ENCODE data around the gene WBP2.

Gene WBP2

GRCh38 chr17:75795820-75796607 is 59.1 kb downstream of the WBP2 start:
- H3K9me3 ChIP-seq (ENCODE audit: insufficient read depth, low read length) = no peaks in the 10 kb centered on the region
- no peak overlapping the region for H3K9ac ChIP-seq (ENCODE audit: low read length)
- H3K4me2 ChIP-seq (ENCODE audit: low read depth, low read length, poor library complexity, severe bottlenecking) = no peak overlapping the region
- H4K20me1 ChIP-seq (ENCODE audit: low read depth, low read length) = no peaks in the 10 kb centered on the region
- no peak overlapping the region for H3K27ac ChIP-seq (ENCODE audit: low read depth, low read length)
- no peaks in the 10 kb centered on the region for H3K9me2 ChIP-seq (replicated peaks; ENCODE audit: insufficient read depth, low read length)
- TF ChIP-seq EZH2phosphoT487 (conservative IDR thresholded peaks at IDR 0.05; ENCODE audit: low read length) (no peak), CTCF (IDR thresholded peaks at IDR 0.05; ENCODE audit: insufficient read depth, low read length, poor library complexity, severe bottlenecking) (no peak)
- no peak overlapping the region for H3K4me3 ChIP-seq (ENCODE audit: insufficient read depth, low read length, poor library complexity, severe bottlenecking)
- H3K27me3 ChIP-seq (ENCODE audit: low read length) = no peaks in the 10 kb centered on the region
- peaks cover 3% of the 10 kb centered on the region; the same call in 1 of the 2 replicates for H3F3A ChIP-seq (ENCODE audit: insufficient read depth)
- H3K36me3 ChIP-seq (ENCODE audit: low read length) = peaks cover 16% of the 10 kb centered on the region; the same call in 1 of the 2 replicates
- no peak overlapping the region for H2AFZ ChIP-seq (ENCODE audit: low read depth, low read length, severe bottlenecking)
- H3K79me2 ChIP-seq (ENCODE audit: insufficient read depth, low read length) = peaks cover 58% of the 10 kb centered on the region
